Esophagus squamous epithelium (tissue), 4 donors: ENCODE results near the gene TRPV2.

Source experiments
- CTCF ChIP-seq, 6 experiments: fragments of 450-650 bp in 4 of 6; fragments of 200-600 bp in 2 of 6; sonication (generic) in 2 of 6; IDR thresholded peaks; one replicate each; pipeline ENCODE4 v1.5.1; 2016 to 2019; ENCODE audit warnings: antibody characterized with exemption in 6 of 6, mild to moderate bottlenecking in 4 of 6, moderate library complexity in 4 of 6
- POLR2A ChIP-seq, 4 donors: fragments of 450-650 bp; IDR thresholded peaks; one replicate each; pipeline ENCODE4 v1.6.1; 2017; ENCODE audit warnings: antibody characterized with exemption in 4 of 4, mild to moderate bottlenecking in 4 of 4, moderate library complexity in 3 of 4

- TF ChIP-seq CTCF (IDR thresholded peaks at IDR 0.05) (no peak), POLR2A (IDR thresholded peaks at IDR 0.05) (no peak)
Observed at GRCh38 chr17:16470265-16470664, 54.9 kb downstream of the TRPV2 start.
